SW480 (cell line): ENCODE measurements around the gene HS2ST1.
A peak's percentile ranks its signal among the peaks of the same experiment; 100 is the strongest.
"Not testable (repeated sequence)": the region's sequence is repeated elsewhere in the genome, so short reads cannot be mapped to it uniquely, and the experiment has no call there.

Experiments used
- DNase-seq: peaks from one replicate; pipeline ENCODE4 v3.0.0-alpha.2; 2016; ENCODE audit warnings: low spot score

Gene HS2ST1

DNA sequence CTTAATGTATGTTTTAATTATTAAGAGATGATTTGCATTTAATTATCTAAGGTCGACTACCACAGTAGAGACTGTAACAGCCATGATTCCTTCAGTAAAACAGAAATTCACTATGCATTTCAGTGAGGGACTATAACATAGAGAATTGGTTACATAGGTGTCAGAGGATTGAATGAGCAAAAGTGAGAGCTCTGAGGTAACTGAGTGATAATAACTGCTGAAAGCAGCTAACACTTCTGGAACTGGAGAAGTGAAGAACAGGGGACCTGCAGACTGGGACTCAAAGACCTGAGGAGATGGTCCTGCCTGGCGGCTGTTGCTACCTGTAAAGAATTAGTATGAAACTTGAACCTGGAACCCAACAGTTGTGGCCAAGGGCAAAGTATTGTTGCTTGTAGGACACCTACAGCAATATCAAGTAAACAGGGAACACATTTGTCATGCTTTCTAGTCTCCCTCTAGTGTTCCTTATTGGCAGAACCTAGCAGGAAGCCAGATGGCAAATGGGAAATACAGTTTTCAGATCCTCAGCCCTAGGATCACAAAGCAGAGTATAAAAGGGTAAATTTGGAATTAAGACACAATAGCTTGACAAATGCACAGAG, 110.6 kb downstream of the HS2ST1 start:
- DNase-seq = peak; percentile 40

DNA sequence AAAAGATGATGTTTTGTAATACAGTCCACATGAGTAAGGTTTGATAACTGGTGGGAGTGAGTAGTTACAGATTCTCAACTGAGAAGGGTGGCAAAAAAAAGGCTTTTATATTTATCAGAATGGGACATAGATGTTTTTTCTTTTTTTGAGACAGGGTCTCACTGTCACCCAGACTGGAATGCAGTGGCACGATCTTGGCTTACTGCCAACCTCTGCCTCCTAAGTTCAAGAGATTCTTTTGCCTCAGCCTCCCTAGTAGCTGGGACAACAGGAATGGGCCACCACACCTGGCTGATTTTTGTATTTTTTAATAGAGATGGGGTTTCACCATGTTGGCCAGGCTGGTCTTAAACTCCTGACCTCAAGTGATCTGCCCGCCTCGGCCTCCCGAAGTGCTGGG, 113.1 kb downstream of the HS2ST1 start:
- DNase-seq = not testable (repeated sequence)

DNA sequence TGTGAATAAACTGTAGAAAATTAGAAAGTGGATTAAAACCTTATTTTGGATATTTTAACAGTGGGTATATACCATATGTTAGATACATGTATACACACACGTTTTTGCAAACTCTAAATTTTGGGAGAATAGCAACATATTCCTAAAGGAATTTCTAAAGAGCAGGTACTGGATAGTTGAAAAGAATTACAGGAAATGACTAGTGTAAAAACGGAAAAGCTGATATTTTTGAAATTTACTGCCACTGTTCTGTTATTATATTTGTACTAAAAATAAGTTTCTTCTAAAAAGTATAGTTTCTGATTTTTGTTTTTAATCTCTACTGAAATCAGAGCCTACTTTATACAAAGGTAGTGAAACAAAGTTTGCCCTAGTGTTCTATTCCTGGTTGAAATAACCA, 114.1 kb downstream of the HS2ST1 start:
- DNase-seq = no peak

DNA sequence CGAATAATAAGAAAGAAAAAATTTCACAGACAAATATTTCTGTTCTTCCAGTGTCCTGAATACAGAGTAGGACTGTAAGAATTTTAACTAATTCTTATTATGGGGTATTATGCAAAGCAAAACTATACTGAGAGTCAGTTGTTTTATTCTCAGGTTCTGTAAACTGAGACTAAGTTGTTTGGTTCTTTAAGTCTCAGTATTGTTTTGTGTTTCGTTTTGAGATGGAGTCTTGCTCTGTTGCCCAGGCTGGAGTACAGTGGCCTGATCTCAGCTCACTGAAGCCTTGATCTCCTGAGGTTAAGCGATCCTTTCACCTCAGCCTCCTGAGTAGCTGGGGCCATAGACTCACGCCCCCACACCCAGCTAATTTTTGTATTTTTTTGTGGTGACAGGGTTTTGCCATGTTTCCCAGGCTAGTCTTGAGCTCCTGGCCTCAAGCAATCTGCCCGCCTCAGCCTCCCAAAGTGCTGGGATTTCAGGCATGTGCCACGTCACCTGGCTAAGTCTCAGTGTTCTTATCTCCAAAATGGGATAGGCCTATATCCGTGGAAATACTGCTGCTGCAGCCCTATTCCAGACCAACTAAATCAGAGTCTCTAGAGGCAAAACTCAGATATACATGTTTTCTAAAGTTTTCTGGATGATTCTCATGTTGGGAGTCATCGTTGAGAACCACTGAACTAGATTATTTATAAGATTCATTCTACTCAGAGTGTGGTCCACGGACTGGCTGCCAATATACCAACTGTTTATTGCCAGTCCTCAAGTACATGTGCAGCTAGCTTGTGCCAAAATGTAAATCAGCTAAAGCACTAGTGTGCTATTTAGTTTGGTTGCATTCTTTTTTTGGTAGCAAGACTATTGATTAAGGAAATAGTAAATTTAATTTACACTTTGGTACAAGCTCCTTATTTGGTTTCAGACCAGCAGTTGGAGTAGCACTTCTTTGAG, 116.6 kb downstream of the HS2ST1 start:
- no peak for DNase-seq

DNA sequence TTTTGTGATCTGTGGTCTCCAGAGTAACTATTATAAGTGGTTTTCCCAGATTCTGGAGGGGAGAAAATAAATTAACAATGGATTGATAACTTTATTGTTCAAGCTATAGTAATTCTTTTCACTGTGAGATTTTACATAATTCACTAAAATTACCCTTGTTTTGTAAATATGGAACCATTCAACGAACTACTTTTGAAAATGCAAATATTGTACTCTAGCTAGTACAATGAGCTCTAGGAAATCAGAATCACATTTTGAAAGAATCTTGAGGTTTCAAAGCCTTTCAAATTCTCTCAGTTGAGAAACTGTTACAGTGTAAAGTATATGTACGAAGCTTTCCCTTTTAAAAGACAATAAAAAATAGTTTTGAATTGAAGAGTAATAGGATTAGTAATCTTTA, 119.9 kb downstream of the HS2ST1 start:
- DNase-seq = no peak

DNA sequence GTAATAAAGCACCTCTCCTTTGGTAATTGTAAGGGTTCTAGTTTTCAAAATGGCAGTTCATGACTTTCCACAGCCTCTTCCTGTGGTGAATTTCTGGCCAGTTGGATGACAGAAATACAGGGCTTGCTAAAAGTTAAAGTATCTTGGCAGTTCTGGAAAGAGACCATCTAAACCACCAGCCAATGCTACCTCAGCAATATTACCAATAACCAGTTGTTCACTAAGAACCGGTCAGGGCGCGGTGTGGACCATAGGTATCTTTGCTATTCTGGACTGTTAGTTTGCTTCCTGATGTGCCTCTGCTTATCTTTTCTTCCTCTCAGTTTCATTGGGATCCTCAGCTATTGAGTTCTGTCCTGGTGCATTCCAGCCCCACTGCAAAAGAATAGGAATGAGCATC, 124.7 kb downstream of the HS2ST1 start:
- no peak for DNase-seq

DNA sequence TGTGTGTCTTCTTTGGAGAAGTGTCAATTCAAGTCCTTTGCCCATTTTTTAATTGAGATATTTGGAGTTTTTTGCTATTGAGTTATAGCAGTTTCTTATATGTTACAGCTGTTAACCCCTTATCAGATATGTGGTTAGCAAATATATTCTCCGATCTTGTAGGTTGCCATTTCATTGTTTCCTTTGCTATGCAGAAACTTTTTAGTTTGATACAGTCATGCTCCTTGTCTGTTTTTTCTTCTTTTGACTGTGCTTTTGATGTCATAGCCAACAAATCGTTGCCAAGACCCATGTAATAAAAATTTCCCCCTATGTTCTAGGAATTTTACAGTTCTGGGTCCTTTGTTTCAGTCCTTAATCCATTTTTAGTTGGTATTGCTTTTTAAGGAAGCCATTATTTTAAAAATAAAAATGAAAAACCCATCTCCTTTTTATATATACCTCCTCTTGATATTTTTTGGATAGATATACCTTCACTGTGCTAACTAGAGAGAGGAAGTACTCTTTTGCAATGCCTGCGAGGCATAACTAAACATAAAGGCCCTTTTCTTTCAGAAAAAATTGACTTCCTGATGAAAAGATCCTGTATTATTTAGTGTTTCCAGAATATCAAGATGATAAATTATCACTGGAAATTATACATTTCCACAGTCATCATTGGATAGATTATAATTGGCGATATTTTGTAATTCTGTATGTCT, 127.8 kb downstream of the HS2ST1 start:
- no peak for DNase-seq

DNA sequence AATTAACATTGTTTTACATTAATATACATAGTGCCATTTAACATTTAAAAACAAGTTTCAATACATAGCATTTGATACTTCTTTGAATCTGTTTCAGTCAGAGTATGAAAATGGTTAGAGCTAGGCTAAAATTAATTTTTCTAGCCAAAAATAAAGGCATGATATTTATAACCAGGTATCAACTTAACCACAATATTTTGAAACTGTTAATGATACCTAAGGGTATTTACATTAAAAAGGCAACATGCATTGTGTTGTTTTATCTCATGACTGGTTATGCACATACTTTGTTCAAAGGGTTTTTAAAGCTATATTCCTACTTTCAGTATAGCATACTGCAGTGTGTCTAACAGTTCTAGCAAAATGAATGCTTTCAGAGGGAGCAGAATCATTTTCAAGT, 130.0 kb downstream of the HS2ST1 start:
- DNase-seq = no peak

DNA sequence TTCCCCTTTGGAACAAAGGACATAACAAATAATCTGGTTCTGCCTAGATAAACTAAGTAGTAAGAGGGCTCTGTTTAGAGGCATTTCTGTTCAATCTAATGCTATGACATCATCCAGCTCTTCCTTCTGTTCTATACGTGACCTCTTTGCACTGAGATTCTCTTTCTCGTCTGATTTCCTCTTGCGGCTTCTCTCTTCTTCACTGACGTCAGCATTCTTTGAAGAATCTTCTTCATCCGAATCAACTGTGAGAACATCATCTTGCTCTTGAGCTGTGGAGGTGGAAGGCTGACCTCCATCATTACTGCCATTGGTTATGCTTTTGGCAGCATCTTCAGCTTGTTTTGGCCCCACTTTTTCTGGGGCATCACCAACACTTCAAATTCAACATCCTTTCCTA, 130.4 kb downstream of the HS2ST1 start:
- no peak for DNase-seq

DNA sequence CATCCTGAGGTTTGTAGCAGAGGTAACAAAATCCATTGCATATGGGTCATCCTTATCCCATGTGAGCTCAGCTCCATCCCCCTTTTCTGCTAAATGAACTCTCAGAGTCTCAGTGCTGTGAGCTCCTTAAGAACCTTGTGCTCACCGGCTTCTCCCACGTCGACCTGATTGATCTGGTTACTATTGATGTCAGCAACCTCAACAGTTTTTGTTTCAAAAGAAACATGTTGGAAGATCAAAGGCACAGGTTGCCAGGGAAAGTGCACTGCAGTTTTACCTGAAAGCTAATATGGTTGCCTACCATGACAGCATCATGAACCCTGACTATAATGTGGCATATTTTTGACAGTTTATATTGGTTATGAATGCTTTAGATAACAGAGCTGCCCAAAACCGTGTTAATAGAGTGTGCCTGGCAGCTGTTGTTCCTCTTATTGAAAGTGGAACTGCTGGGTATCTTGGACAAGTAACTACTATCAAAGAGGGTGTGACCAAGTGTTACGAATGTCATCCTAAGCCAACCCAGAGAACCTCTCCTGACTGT, 131.4 kb downstream of the HS2ST1 start:
- DNase-seq = no peak

DNA sequence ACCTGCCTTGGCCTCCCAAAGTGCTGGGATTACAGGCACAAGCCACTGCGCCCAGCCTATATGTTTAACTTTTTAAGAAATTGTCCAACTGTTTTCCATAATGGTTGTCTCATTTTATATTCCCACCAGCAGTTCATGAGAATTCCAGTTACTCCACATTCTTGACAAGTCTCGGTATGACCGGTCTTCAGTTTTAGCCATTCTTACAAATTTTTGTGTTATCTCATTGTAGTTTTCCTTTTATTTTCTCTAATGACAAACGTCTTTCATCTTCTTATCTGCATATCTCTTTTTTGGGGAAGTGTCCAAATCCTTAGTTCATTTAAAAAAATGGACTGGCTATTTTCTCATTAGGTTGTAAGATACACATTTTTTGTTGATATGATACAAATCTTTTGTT, 132.5 kb downstream of the HS2ST1 start:
- no peak for DNase-seq

DNA sequence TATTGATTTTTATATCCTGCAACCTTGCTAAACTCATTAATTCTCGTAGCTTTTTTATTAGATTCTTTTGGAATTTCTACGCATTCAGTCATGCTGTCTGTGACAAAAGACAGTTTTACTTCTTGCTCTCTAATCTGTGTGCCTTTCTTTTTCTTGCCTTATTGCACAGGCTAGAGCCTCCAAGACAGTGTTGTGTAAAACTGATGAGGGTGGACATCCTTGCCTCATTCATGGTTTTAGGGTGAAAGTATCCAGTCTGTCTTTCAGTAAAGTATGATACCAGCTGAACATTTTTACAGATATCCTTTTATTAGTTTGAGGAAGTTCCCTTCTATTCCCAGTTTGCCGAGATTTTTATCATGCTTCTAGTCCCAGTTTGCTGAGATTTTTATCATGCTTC, 133.8 kb downstream of the HS2ST1 start:
- DNase-seq = no peak

DNA sequence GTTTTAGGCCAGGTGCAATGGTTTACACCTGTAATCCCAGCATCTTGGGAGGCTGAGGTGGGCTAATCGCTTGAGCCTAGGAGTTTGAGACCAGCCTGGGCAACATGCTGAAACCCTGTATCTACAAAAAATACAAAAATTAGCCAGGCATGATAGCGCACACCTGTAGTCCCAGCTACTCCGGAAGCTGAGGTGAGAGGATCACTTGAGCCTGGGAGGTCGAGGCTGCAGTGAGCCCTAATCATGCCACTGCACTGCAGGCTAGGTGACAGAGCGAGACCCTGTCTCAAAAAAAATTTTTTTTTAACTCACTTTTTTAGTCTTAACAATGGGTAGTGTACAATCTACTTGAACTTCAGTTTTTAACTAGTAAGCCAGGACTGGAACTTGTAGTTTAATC, 137.5 kb downstream of the HS2ST1 start:
- no peak for DNase-seq

DNA sequence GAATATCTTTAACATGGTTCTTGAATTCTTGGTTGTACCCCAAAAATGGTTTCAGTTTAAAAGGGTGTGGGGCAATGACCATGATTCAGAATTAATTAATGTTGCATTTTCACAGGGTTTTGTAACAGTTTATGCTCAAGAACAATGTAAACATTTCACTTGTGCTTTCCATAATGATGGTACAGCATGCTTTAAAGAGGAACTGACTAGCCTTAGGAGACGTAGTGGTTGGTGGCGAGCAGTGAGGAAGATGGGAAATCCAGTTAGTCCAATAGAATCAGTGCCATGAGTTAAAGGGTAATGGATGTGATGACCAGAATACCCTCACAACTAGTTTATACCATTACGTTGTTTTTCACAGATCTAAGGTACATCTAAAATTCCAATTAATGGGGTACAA, 138.0 kb downstream of the HS2ST1 start:
- no peak for DNase-seq

DNA sequence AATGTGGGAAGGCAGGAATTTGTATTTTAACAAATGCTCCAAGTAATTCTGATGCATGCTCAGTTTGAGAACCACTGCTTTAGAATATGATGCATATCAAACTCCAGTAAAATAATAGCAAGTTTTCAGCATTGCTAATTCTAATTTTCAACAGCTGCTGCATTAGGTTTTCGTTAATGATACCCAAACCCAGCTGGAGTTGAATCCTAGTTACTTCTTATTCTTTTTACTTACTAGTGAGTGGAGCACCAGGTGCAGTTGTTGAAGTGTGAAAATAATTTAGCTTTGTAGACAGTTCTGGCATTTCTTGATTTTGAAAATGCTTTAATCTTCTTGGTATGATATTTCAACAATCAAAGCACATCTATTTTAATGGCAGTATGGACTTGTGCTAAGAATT, 138.5 kb downstream of the HS2ST1 start:
- no peak for DNase-seq

DNA sequence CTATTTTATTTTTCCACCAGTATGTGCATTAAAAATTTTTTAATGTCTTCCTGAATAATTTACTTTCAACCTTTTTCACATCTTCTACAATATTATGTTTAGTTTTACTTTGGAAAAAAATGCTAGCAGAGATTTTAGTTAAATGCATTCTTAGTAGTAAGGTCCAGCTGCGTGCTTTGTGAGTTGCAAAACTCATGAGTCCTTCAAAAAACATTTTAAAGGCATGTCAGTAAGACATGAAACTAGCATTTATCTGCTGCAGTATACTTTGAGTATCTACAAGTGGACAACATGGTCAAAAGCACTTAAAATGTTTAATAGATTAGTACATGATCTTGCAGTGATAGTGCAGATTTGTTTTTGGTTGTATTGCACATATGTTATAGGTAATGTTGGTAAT, 139.0 kb downstream of the HS2ST1 start:
- DNase-seq = no peak

DNA sequence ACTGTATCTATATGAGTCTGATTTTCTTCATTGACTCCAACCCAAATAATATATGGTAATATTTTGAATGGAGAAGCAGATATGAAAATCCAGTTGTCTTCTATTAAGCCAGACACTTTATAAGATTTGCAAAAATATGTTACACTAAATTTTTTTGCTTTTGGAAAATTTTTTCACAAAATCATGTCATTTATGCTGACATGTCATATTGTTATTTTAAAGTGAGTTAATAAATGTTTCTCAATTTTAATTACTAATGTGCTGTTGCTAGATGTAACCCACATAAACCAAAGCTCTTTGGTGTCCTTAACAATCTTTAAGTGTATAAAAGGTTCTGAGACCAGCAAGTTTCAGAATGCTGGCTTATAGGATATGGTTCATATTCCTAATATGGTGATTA, 142.5 kb downstream of the HS2ST1 start:
- no peak for DNase-seq

DNA sequence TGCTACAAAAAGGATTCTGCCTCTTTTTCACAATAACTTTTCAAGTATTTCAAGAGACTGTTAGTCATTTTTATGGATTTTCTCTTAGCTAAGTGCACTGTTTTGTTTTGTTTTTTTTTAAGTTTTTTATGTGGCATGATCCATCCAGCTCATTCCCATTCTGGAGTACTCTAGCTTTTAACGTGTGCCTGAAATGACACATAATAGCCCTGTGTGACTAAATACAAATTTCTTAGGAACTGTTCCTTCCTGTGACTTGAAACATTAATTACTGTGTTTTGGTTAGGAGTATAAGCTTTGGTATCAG, 143.9 kb downstream of the HS2ST1 start:
- no peak for DNase-seq

DNA sequence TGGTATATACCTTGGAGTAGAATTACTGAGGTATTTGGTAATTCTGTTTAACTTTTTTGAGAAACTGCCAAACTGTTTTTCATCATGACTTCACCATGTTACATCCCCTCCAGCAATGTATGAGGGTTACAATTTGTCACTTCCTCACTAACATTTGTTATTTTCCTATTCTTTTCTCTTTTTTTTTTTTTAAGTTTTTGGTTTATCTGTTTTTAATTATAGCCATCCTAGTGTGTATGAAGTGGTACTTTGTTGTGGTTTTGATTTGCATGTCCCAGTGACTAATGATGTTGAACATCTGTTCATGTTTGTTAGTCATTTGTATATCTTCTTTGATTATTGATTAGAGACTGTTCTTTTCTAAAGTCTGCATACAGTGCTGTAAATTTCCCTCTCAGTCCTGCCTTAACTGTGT, 147.3 kb downstream of the HS2ST1 start:
- peak; percentile 3 for DNase-seq

DNA sequence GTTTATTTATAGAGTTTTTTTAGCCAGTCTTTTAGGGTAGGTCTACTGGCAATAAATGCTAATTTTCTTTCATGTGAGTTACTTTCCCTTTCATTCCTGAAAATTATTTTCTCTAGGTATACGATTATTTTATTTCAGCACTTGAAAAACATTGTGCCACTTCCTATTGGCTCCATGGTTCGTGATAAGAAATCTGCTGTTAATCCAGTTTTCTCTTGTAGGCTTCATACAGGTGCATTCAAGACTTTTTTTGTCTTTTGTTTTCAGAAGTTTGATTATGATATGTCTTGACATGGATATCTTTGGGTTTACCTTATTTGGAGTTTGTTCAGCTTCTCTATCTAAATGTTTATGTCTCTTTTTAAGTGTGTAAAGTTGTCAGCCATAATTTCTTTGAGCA, 148.3 kb downstream of the HS2ST1 start:
- no peak for DNase-seq

DNA sequence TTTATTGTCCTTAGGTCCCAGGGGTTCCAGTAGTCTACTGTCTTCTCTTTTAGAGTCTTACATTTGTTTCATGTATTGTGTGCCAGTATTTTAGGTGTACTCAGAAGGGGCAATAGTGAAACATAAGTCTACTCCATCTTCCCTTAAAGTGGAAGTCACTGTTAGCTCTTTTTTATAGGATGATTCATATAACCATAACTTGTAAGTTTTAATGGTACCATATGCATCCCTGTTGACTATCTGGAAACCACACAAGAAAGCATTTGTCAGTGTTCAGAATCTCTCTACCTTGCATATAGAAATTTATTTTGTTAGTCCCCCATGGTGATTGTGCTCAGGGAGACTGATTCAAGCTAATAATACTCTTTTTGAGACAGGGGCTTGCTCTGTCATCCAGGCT, 149.9 kb downstream of the HS2ST1 start:
- no peak for DNase-seq

DNA sequence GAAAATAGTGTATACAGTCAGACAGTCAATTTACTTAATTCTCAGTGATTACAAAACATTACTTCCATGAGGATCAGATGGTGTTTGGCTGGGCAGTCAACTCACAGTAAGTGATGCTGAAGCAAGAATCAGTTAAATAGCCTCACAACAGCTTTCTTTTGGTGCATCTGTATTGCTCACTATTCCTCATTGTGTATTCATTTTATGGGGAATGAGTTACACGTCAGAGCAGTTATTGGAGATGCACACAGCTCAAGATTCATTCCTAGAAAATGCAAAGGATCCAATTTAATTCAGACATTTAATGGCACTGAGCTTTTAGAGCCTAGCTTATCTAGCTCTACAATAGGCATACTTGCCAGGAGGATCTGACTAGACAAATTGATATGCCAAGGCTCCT, 150.6 kb downstream of the HS2ST1 start:
- DNase-seq = no peak

DNA sequence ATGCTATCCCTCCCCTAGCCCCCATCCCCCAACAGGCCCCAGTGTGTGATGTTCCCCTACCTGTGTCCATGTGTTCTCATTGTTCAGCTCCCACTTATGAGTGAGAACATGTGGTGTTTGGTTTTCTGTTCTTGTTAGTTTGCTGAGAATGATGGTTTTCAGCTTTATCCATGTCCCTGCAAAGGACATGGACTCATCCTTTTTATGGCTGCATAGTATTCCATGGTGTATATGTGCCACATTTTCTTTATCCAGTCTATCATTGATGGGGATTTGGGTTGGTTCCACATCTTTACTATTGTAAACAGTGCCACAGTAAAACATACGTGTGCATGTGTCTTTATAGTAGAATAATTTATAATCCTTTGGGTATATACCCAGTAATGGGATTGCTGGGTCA, 152.3 kb downstream of the HS2ST1 start:
- DNase-seq = not testable (repeated sequence)
